Stomach smooth muscle (tissue), 2 donors: ENCODE data around the gene FAAP100.

ENCODE experiments used
- H3K27ac ChIP-seq: one replicate; pipeline ENCODE4 v1.7.0; 2013; ENCODE audit warnings: mild to moderate bottlenecking, low read length, inconsistent platforms
- H3K27me3 ChIP-seq, 2 donors: one replicate each; pipeline ENCODE4 v1.7.0; 2013; ENCODE audit warnings: low read length in 2 of 2; ENCODE audit not compliant: insufficient read depth in 2 of 2, control insufficient read depth in 1 of 2
- H3K36me3 ChIP-seq, 2 donors: one replicate each; pipeline ENCODE4 v1.7.0; 2013; ENCODE audit warnings: low read length in 2 of 2; ENCODE audit not compliant: control insufficient read depth in 2 of 2, insufficient read depth in 2 of 2
- H3K4me1 ChIP-seq: one replicate; pipeline ENCODE4 v1.7.0; 2013; ENCODE audit warnings: low read length; ENCODE audit not compliant: control insufficient read depth, insufficient read depth
- H3K4me3 ChIP-seq, 2 donors: one replicate each; pipeline ENCODE4 v1.7.0; 2013; ENCODE audit warnings: low read length in 2 of 2
- H3K9ac ChIP-seq, 2 donors: one replicate each; pipeline ENCODE4 v1.7.0; 2013; ENCODE audit warnings: low read length in 2 of 2, mild to moderate bottlenecking in 1 of 2
- H3K9me3 ChIP-seq, 2 donors: one replicate each; pipeline ENCODE4 v1.7.0; 2013; ENCODE audit warnings: low read length in 2 of 2; ENCODE audit not compliant: control insufficient read depth in 2 of 2
- donor health status: healthy.
- donor health status: Pancreatic carcinoma.

FAAP100 gene

DNA sequence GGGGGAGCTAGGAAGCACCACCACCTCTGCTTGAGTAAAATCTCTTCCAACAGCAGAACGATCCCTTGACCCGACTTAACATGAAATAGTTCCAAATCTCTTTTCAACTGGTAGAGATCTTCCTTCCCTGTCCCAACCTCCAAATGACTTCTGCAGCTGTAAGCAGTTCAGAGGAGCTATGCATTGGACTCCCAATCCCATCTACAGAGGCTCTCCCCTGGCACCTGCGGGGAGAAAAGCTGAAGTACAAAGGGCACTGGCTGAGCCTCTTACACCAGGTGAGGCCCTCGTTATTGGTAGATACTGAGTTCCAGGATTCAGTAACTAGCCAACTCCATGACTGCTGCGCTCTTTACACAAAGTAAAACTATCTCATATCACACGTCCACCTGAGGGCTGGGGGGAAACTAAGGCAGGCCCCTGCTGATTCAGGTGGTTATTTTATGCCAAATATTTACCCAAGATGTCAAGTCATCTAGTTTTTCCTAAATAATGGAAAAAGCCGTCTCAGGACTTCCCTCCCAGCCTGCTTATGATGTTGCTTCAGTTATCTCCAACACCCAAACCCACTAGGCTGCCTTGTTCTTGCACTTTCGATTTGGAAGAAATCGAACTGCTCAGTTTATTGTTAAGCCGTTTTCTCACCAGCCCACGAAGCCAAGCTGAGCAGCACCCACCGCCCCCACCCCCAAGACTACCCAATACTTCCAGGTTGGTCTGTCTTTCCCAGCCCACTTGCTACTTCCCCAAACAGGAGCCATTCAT, 42.8 kb downstream of the FAAP100 start:
- H3K27ac ChIP-seq = peak overlapping the region; percentile 62
- peak overlapping the region; percentile 89 to 90 for H3K9ac ChIP-seq
- H3K27me3 ChIP-seq = no peaks in the 10 kb centered on the region
- peaks cover 33 to 37% of the 10 kb centered on the region in 2 donors for H3K36me3 ChIP-seq
- peaks cover 18% of the 10 kb centered on the region for H3K4me1 ChIP-seq
- H3K9me3 ChIP-seq = no peaks in the 10 kb centered on the region
- H3K4me3 ChIP-seq = peak overlapping the region; percentile 98 to 99

DNA sequence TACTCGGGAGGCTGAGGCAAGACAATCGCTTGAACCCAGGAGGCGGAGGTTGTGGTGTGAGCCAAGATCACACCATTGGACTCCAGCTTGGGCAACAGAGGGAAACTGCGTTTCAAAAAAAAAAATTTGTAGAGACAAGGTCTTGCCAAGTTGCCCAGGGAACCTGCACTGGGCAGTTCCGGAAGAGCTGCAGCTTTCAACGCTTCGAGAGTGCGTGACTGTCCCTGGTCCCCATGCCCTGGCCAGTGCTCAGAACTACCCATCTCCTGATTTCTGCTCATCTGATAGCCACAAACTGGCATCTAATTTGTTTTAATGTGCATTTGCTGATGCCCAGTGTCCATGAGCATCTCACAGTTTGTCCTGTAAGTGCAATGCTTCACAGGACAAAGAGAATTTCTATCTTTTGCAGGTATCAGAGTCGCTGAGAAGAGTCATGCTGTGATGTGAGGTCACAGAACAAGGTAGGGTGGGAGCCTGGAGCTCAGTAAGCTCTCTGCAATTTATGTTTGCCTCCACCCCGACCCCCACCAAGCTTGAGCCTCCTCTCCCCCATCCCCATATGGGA, 43.4 kb downstream of the FAAP100 start:
- H3K4me1 ChIP-seq = peaks cover 13% of the 10 kb centered on the region
- H3K27ac ChIP-seq = peak overlapping the region; percentile 62
- H3K9me3 ChIP-seq = no peaks in the 10 kb centered on the region
- peak overlapping the region; percentile 89 to 90 for H3K9ac ChIP-seq
- peak overlapping the region; percentile 98 to 99 for H3K4me3 ChIP-seq
- no peaks in the 10 kb centered on the region for H3K27me3 ChIP-seq
- peaks cover 33 to 37% of the 10 kb centered on the region in 2 donors for H3K36me3 ChIP-seq

DNA sequence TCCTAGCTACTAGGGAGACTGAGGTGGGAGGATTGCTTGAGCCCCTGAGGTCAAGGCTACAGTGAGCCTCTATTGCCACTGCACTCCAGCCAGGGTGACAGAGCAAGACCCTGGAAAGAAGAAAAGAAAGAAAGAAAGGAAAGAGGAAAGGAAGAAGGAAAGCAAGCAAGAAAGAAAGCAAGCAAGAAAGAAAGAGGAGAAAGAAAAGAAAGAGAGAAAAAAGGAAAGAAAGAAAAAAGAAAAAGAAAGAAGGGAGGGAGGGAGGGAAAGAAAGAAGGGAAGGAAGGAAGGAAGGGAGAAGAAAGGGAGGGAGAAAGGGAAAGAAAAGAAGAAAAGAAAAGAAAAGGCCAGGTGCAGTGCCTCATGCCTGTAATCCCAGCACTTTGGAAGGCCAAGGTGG, 48.5 kb downstream of the FAAP100 start:
- Histone ChIP-seq H3K27me3 (peaks cover 2 to 3% of the 10 kb centered on the region in 2 donors), H3K4me1 (peaks cover 11% of the 10 kb centered on the region), H3K27ac (no peak overlapping the region), H3K4me3 (no peak overlapping the region), H3K9ac (no peak overlapping the region), H3K36me3 (peaks cover under 1 to 1% of the 10 kb centered on the region in 2 donors), H3K9me3 (no peaks in the 10 kb centered on the region)

DNA sequence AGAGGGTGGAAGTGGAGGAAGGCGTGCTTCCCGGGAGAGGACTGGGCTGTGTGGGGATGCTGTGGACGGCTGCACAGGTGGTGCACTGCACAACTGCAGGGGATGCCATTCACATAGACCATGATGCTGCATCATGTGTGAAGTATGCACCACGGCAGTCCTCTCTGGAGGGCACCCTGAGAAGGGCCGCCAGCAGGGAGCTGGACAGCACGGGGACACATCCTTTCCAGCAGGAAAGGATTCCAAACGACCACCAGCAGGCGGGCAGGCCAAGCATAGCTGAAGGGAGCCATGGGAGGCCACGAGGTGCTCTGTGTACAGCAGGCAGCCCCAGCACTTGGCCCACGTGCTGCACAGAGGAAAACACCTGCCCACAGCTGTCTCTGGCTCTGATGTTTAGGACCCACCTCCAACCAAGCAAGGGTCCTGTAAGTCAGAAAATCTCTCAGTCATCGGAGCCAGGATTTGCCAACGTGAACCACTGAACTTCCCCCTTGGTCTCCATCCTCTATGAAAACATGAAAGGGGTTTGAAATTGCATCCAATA, 49.6 kb downstream of the FAAP100 start:
- H3K4me3 ChIP-seq = no peak overlapping the region
- peaks cover 2 to 3% of the 10 kb centered on the region in 2 donors for H3K27me3 ChIP-seq
- no peak overlapping the region for H3K27ac ChIP-seq
- H3K4me1 ChIP-seq = peaks cover 11% of the 10 kb centered on the region
- no peak overlapping the region for H3K9ac ChIP-seq
- H3K9me3 ChIP-seq = no peaks in the 10 kb centered on the region
- no peaks in the 10 kb centered on the region for H3K36me3 ChIP-seq

DNA sequence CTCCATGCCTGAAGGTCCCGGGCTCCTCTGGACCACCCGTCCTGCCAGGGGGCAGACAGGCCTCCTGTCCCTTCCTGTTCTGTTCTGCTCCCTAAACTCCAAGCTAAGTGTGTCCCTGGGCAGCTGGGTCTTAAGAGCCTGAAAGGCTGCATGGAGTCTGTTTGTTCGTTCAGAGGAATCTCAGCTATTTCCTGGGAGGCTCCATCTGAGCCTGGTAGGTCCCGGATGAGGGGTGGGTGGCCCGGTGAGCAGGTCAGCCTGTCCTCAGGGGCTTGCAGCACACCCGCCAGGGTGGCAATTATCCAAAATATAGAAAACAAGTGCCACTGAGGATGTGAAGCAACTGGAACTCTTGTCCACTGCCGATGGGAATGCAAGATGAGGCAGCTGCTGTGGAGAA, 52.1 kb downstream of the FAAP100 start:
- Histone ChIP-seq H3K9me3 (no peaks in the 10 kb centered on the region), H3K9ac (no peak overlapping the region), H3K27me3 (peaks cover 2 to 3% of the 10 kb centered on the region in 2 donors), H3K27ac (no peak overlapping the region), H3K4me3 (no peak overlapping the region), H3K36me3 (no peaks in the 10 kb centered on the region), H3K4me1 (peaks cover 11% of the 10 kb centered on the region)

DNA sequence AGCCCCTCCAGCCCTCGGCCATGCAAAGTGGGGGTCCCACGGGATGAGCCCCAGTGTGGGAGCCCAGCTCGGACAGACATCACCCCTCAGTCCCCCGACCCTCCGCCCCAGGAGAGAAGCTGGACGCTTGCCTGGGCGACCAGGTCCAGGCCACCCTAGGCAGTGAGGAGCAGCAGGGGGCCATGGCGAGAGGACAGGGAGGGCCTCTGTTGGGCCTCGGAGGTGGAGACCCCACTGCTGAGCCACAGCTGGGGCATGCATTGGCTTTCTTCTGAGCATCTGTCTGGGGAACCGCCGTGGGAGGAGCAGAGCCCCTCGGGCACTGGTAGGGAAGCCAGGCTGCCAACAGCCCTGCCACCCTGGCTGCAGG, 52.6 kb downstream of the FAAP100 start:
- Histone ChIP-seq H3K4me3 (no peak overlapping the region), H3K4me1 (peaks cover 13% of the 10 kb centered on the region), H3K9me3 (no peaks in the 10 kb centered on the region), H3K27ac (no peak overlapping the region), H3K9ac (no peak overlapping the region), H3K27me3 (peaks cover 3% of the 10 kb centered on the region in 2 donors), H3K36me3 (no peaks in the 10 kb centered on the region)

- H3K27ac ChIP-seq = no peak overlapping the region
- no peaks in the 10 kb centered on the region for H3K36me3 ChIP-seq
These were observed 53.1 kb downstream of the FAAP100 start for GRCh38 chr17:81498953-81499600.

GRCh38 chr17:81494626-81495377, 57.4 kb downstream of the FAAP100 start:
- Histone ChIP-seq H3K4me3 (no peak overlapping the region), H3K4me1 (peaks cover 11% of the 10 kb centered on the region), H3K27ac (no peak overlapping the region), H3K36me3 (no peaks in the 10 kb centered on the region), H3K9ac (no peak overlapping the region), H3K9me3 (no peaks in the 10 kb centered on the region), H3K27me3 (peaks cover 9 to 11% of the 10 kb centered on the region in 2 donors)

More at GRCh38 chr17:81498953-81499600, 53.1 kb downstream of the FAAP100 start:
- H3K9me3 ChIP-seq = no peaks in the 10 kb centered on the region
- H3K4me1 ChIP-seq = peaks cover 13% of the 10 kb centered on the region
- no peak overlapping the region for H3K9ac ChIP-seq
- H3K4me3 ChIP-seq = peak overlapping the region in 1 of 2 donors; percentile 44
- peaks cover 3% of the 10 kb centered on the region in 2 donors for H3K27me3 ChIP-seq

GRCh38 chr17:81493198-81494038, 58.7 kb downstream of the FAAP100 start:
- no peak overlapping the region for H3K9ac ChIP-seq
- H3K4me3 ChIP-seq = no peak overlapping the region
- H3K4me1 ChIP-seq = peaks cover 9% of the 10 kb centered on the region
- H3K27me3 ChIP-seq = peaks cover 8 to 9% of the 10 kb centered on the region in 2 donors
- no peaks in the 10 kb centered on the region for H3K9me3 ChIP-seq
- no peak overlapping the region for H3K27ac ChIP-seq
- H3K36me3 ChIP-seq = no peaks in the 10 kb centered on the region
